ENCODE measurements around the gene ERC2. TPM values are rescaled to one million over a fixed set of nuclear protein-coding genes. Genes with fewer than 3 reads are reported as not detected.

ERC2 gene
- total and polyA plus RNA-seq, 2 of the 8 experiments (the other 6 are each of a cell fraction or from before 2014, with no cell fraction given): 16.4 to 22.8 TPM

DNA sequence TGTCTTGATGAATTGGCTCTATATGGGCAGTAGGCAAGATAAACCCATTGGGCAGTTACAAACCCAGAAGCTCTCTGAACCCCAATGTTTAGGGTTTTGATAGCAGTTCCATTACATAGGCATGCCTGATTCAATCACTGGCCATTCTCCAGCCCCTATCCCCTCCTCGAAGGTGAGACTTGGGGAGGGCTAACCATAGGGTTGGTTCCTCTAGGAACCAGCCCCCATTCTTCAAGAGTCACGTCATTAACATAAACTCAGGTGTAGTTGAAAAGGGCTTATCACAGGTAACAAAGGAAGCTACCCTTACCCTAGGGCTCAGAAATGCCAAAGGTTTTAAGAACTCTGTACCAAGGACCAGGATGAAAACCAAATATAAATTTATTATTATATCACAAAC, 353.1 kb downstream of the ERC2 start:
- Histone ChIP-seq H3K14ac (ENCODE audit: insufficient read length) (no peak overlapping the region), H3K23me2 (ENCODE audit: low read depth, low read length) (no peaks in the 10 kb centered on the region), H2AFZ (ENCODE audit: low read length) (no peak overlapping the region), H3K79me2 (ENCODE audit: control insufficient read depth in 1 of 2, insufficient read depth in 2 of 2, low read length in 2 of 2) (no peaks in the 10 kb centered on the region), H3K27me3 (replicated peaks in 1 of 4; ENCODE audit: control insufficient read depth in 3 of 4, extremely low read depth in 1 of 4, insufficient read depth in 3 of 4, low read length in 3 of 4) (no peaks in the 10 kb centered on the region), H2BK120ac (replicated peaks; ENCODE audit: low read depth, low read length) (peak overlapping the region; percentile 52), H3K4me2 (ENCODE audit: insufficient read depth in 1 of 2, low read depth in 2 of 2, low read length in 2 of 2) (peak overlapping the region; percentile 9 to 46; a peak in 3 of 4 replicates), H2BK12ac (ENCODE audit: low read depth, low read length) (peak overlapping the region; percentile 64; the same call in 1 of the 2 replicates), H3K9ac (replicated peaks in 1 of 4; ENCODE audit: extremely low read depth in 1 of 4, low read depth in 3 of 4, low read length in 3 of 4) (no peak overlapping the region), H4K5ac (ENCODE audit: insufficient read length, low read depth, low read length) (peak overlapping the region; percentile 40), H2BK20ac (ENCODE audit: low read length) (peak overlapping the region; percentile 54; the same call in 1 of the 2 replicates), H3K36me3 (ENCODE audit: control insufficient read depth in 2 of 4, insufficient read depth in 4 of 4, low read length in 3 of 4) (no peaks in the 10 kb centered on the region), H4K8ac (ENCODE audit: extremely low read depth, insufficient read depth, low read length) (no peak overlapping the region), H3K4me3 (ENCODE audit: extremely low read depth in 1 of 4, insufficient read depth in 2 of 4, low read depth in 3 of 4, low read length in 4 of 4) (peak overlapping the region in 1 of 4 experiments; percentile 5; a peak in 1 of 8 replicates), H3K4ac (replicated peaks; ENCODE audit: insufficient read length, low read depth, low read length) (no peak overlapping the region), H2BK5ac (ENCODE audit: low read depth, low read length) (peak overlapping the region; percentile 77; the same call in 1 of the 2 replicates), H3K23ac (ENCODE audit: insufficient read length) (no peak overlapping the region), H2AK5ac (ENCODE audit: low read depth, low read length) (peak overlapping the region; percentile 33; the same call in 1 of the 2 replicates), H4K91ac (replicated peaks; ENCODE audit: insufficient read length, low read length) (peak overlapping the region; percentile 34), H3K79me1 (ENCODE audit: low read depth, low read length) (no peaks in the 10 kb centered on the region), H3K9me3 (ENCODE audit: insufficient read depth in 2 of 2, low read depth in 1 of 2, low read length in 1 of 2) (no peaks in the 10 kb centered on the region), H2BK15ac (ENCODE audit: low read length) (0 out of 2 replicates have a peak overlapping the region, but pooled peaks have one; percentile 63), H3K18ac (ENCODE audit: extremely low read depth, low read length) (peak overlapping the region; percentile 76), H3K4me1 (replicated peaks in 1 of 4; ENCODE audit: control insufficient read depth in 3 of 4, insufficient read depth in 4 of 4, low read length in 3 of 4) (peaks cover 5 to 34% (median 22%) of the 10 kb centered on the region in 4 experiments), H3K56ac (replicated peaks; ENCODE audit: insufficient read length, low read depth, low read length) (no peak overlapping the region), H4K20me1 (replicated peaks in 1 of 2; ENCODE audit: control insufficient read depth in 1 of 2, insufficient read depth in 2 of 2, low read length in 2 of 2) (no peaks in the 10 kb centered on the region), H3K27ac (ENCODE audit: low read depth, low read length) (no peak overlapping the region; the same call in 1 of the 2 replicates)
- ChIA-PET CTCF (ENCODE audit: partially characterized antibody) (interaction anchor here (0.6 kb wide), 1 partner anchor 453 kb away, joined by 4 read pairs; no protein-coding TSS in a partner anchor), POLR2A (ENCODE audit: partially characterized antibody) (interaction anchor here (0.6 to 1.6 kb wide), 4 partner anchors 9 to 136 kb away, joined by 3 to 4 read pairs (median 3); no protein-coding TSS in a partner anchor)
- DNase-seq (ENCODE audit: low read depth in 1 of 2, low spot score in 2 of 2) (no peak), FAIRE-seq (no peak)
- WGBS, 2 experiments (ENCODE audit: extremely low coverage in 1 of 2, insufficient coverage in 1 of 2, insufficient read length in 1 of 2, insufficient replicate concordance in 2 of 2, low coverage in 1 of 2, low lambda C conversion rate in 2 of 2, missing lambda C conversion rate in 1 of 2): 48% methylated on average over 2 of the region's 2 CpGs; no CpG with 5 or more reads in 1 of the 2 experiments
- no peak for TF ChIP-seq RNF2 (IDR thresholded peaks at IDR 0.05; ENCODE audit: borderline replicate concordance, low read depth, low read length, missing control alignments, poor library complexity, severe bottlenecking)

Data from H1 (cell line).